Skeletal muscle satellite cell (primary cell): ENCODE measurements around the gene COBL.

ENCODE experiments used
- H3K27me3 ChIP-seq: 2 replicates; pipeline ENCODE4 v1.7.0; 2013; ENCODE audit warnings: low read length; ENCODE audit not compliant: control insufficient read depth, insufficient read depth
- H3K36me3 ChIP-seq: 2 replicates; pipeline ENCODE4 v1.7.0; 2013; ENCODE audit warnings: mild to moderate bottlenecking, control low read depth, low read length; ENCODE audit not compliant: insufficient read depth
- H3K4me1 ChIP-seq: 2 replicates; pipeline ENCODE4 v1.7.0; 2013; ENCODE audit warnings: low read length; ENCODE audit not compliant: control insufficient read depth, insufficient read depth
- H3K4me2 ChIP-seq: 2 replicates; pipeline ENCODE4 v1.7.0; 2013; ENCODE audit warnings: mild to moderate bottlenecking, low read length
- H3K4me3 ChIP-seq: 2 replicates; pipeline ENCODE4 v1.7.0; 2013; ENCODE audit warnings: low read length
- H3K9ac ChIP-seq: 2 replicates; pipeline ENCODE4 v1.7.0; 2013; ENCODE audit warnings: mild to moderate bottlenecking, low read depth, low read length, moderate library complexity
- H3K9me3 ChIP-seq: replicated peaks from 2 replicates; pipeline ENCODE4 v1.7.0; 2013; ENCODE audit warnings: mild to moderate bottlenecking, control low read depth, low read length

COBL gene

GRCh38 chr7:51233374-51233773, 83.2 kb downstream of the COBL start:
- Histone ChIP-seq H3K4me1 (no peaks in the 10 kb centered on the region), H3K27me3 (peaks cover 6% of the 10 kb centered on the region), H3K9me3 (no peaks in the 10 kb centered on the region), H3K9ac (no peak overlapping the region), H3K36me3 (no peaks in the 10 kb centered on the region), H3K4me2 (no peak overlapping the region), H3K4me3 (no peak overlapping the region)

GRCh38 chr7:51230723-51231122, 85.9 kb downstream of the COBL start:
- no peaks in the 10 kb centered on the region for H3K9me3 ChIP-seq
- H3K36me3 ChIP-seq: no peaks in the 10 kb centered on the region
- peaks cover 6% of the 10 kb centered on the region for H3K27me3 ChIP-seq
- no peaks in the 10 kb centered on the region for H3K4me1 ChIP-seq
- H3K9ac ChIP-seq: no peak overlapping the region
- H3K4me2 ChIP-seq: no peak overlapping the region
- H3K4me3 ChIP-seq: no peak overlapping the region

GRCh38 chr7:51230324-51230625, 86.3 kb downstream of the COBL start:
- no peak overlapping the region for H3K9ac ChIP-seq
- H3K27me3 ChIP-seq: peaks cover 6% of the 10 kb centered on the region
- no peaks in the 10 kb centered on the region for H3K4me1 ChIP-seq
- H3K9me3 ChIP-seq: no peaks in the 10 kb centered on the region
- no peaks in the 10 kb centered on the region for H3K36me3 ChIP-seq
- no peak overlapping the region for H3K4me2 ChIP-seq
- H3K4me3 ChIP-seq: no peak overlapping the region

- Histone ChIP-seq H3K9ac (no peak overlapping the region), H3K4me3 (no peak overlapping the region)
Observed at GRCh38 chr7:51229620-51230323, 86.8 kb downstream of the COBL start.

GRCh38 chr7:51229106-51229537, 87.5 kb downstream of the COBL start:
- Histone ChIP-seq H3K4me1 (no peaks in the 10 kb centered on the region), H3K4me2 (no peak overlapping the region), H3K36me3 (no peaks in the 10 kb centered on the region), H3K9ac (no peak overlapping the region), H3K27me3 (peaks cover 6% of the 10 kb centered on the region), H3K4me3 (no peak overlapping the region), H3K9me3 (no peaks in the 10 kb centered on the region)

More at GRCh38 chr7:51229620-51230323, 86.8 kb downstream of the COBL start:
- Histone ChIP-seq H3K9me3 (no peaks in the 10 kb centered on the region), H3K4me2 (no peak overlapping the region), H3K36me3 (no peaks in the 10 kb centered on the region), H3K27me3 (peaks cover 6% of the 10 kb centered on the region), H3K4me1 (no peaks in the 10 kb centered on the region)

- no peak overlapping the region for H3K4me2 ChIP-seq
- no peaks in the 10 kb centered on the region for H3K36me3 ChIP-seq
- no peak overlapping the region for H3K4me3 ChIP-seq
- H3K9ac ChIP-seq: no peak overlapping the region
- peaks cover 5% of the 10 kb centered on the region for H3K27me3 ChIP-seq
- no peaks in the 10 kb centered on the region for H3K9me3 ChIP-seq
- H3K4me1 ChIP-seq: no peaks in the 10 kb centered on the region
Observed at GRCh38 chr7:51228386-51228958, 88.1 kb downstream of the COBL start.

- Histone ChIP-seq H3K27me3 (no peaks in the 10 kb centered on the region), H3K4me2 (no peak overlapping the region), H3K36me3 (no peaks in the 10 kb centered on the region)
Observed at GRCh38 chr7:51227861-51228260, 88.7 kb downstream of the COBL start.

GRCh38 chr7:51226916-51227535, 89.6 kb downstream of the COBL start:
- H3K9me3 ChIP-seq: no peaks in the 10 kb centered on the region
- H3K4me3 ChIP-seq: no peak overlapping the region
- H3K9ac ChIP-seq: no peak overlapping the region
- H3K4me2 ChIP-seq: no peak overlapping the region
- no peaks in the 10 kb centered on the region for H3K27me3 ChIP-seq
- H3K36me3 ChIP-seq: no peaks in the 10 kb centered on the region
- H3K4me1 ChIP-seq: no peaks in the 10 kb centered on the region

More at GRCh38 chr7:51227861-51228260, 88.7 kb downstream of the COBL start:
- no peak overlapping the region for H3K4me3 ChIP-seq
- H3K9me3 ChIP-seq: no peaks in the 10 kb centered on the region
- no peaks in the 10 kb centered on the region for H3K4me1 ChIP-seq
- H3K9ac ChIP-seq: no peak overlapping the region

GRCh38 chr7:51226063-51226755, 90.4 kb downstream of the COBL start:
- no peak overlapping the region for H3K4me2 ChIP-seq

GRCh38 chr7:51224811-51225595, 91.6 kb downstream of the COBL start:
- Histone ChIP-seq H3K4me1 (no peaks in the 10 kb centered on the region), H3K4me2 (no peak overlapping the region), H3K27me3 (no peaks in the 10 kb centered on the region), H3K9ac (no peak overlapping the region), H3K36me3 (no peaks in the 10 kb centered on the region), H3K4me3 (no peak overlapping the region), H3K9me3 (no peaks in the 10 kb centered on the region)

More at GRCh38 chr7:51226063-51226755, 90.4 kb downstream of the COBL start:
- Histone ChIP-seq H3K4me3 (no peak overlapping the region), H3K27me3 (no peaks in the 10 kb centered on the region), H3K9me3 (no peaks in the 10 kb centered on the region), H3K4me1 (no peaks in the 10 kb centered on the region), H3K36me3 (no peaks in the 10 kb centered on the region), H3K9ac (no peak overlapping the region)

- Histone ChIP-seq H3K4me2 (no peak overlapping the region), H3K36me3 (no peaks in the 10 kb centered on the region), H3K9ac (no peak overlapping the region)
Observed at GRCh38 chr7:51223505-51223904, 93.1 kb downstream of the COBL start.

More at GRCh38 chr7:51223505-51223904, 93.1 kb downstream of the COBL start:
- no peaks in the 10 kb centered on the region for H3K9me3 ChIP-seq
- H3K4me1 ChIP-seq: no peaks in the 10 kb centered on the region
- no peaks in the 10 kb centered on the region for H3K27me3 ChIP-seq
- no peak overlapping the region for H3K4me3 ChIP-seq
